Astrocyte of the cerebellum (primary cell): ENCODE measurements around the gene OR8D4.
"Not testable (repeated sequence)": the region's sequence is repeated elsewhere in the genome, so short reads cannot be mapped to it uniquely, and the experiment has no call there.

Experiments used
- DNase-seq: peaks from one replicate; pipeline ENCODE4 v3.0.0-alpha.2; 2011; ENCODE audit warnings: low read depth
- H3K4me3 ChIP-seq: 2 replicates; pipeline ENCODE4 v1.5.1; 2011; ENCODE audit warnings: mild to moderate bottlenecking, low read depth, low read length, moderate library complexity
- CTCF ChIP-seq: IDR thresholded peaks from 2 replicates; pipeline ENCODE4 v1.5.1; 2012; ENCODE audit warnings: low read length, low read depth, moderate library complexity, mild to moderate bottlenecking; ENCODE audit errors: missing control alignments
- in situ Hi-C: cut with HindIII; loops from 2 replicates; pipeline ENCODE4 v1.10.0; 2017; ENCODE audit warnings: low sequenced_read_pairs

Gene OR8D4

GRCh38 chr11:123901867-123902266 is at the start of gene OR8D4:
Gene OR8D4 (plus strand): TSS chr11:123902167. CDS start chr11:123906432, 4,265 bp downstream.
- DNase-seq, result no peak
- no peak within 1 kb of the TSS for H3K4me3 ChIP-seq
- no peak for TF ChIP-seq CTCF
- in situ Hi-C loops, result no loop called here

- no peak for DNase-seq
- TF ChIP-seq CTCF, result no peak
- in situ Hi-C loops, result no loop called here
- H3K4me3 ChIP-seq, result no peak overlapping the region
Observed at GRCh38 chr11:123852321-123852720, 49.6 kb upstream of the OR8D4 start.

GRCh38 chr11:123853038-123853437 is 48.9 kb upstream of the OR8D4 start:
- in situ Hi-C loops, result no loop called here
- no peak overlapping the region for H3K4me3 ChIP-seq
- no peak for TF ChIP-seq CTCF
- no peak for DNase-seq

GRCh38 chr11:123856444-123856843 is 45.5 kb upstream of the OR8D4 start:
- DNase-seq, result no peak
- no peak for TF ChIP-seq CTCF
- in situ Hi-C loops, result no loop called here
- no peak overlapping the region for H3K4me3 ChIP-seq

GRCh38 chr11:123859731-123860130 is 42.2 kb upstream of the OR8D4 start:
- no peak overlapping the region for H3K4me3 ChIP-seq
- TF ChIP-seq CTCF, result no peak
- in situ Hi-C loops, result no loop called here
- no peak for DNase-seq

- DNase-seq, H3K4me3 ChIP-seq, in situ Hi-C loops: not testable (repeated sequence)
Observed at GRCh38 chr11:123865293-123865692, 36.7 kb upstream of the OR8D4 start.

- DNase-seq, in situ Hi-C loops, H3K4me3 ChIP-seq: not testable (repeated sequence)
Observed at GRCh38 chr11:123867795-123868194, 34.2 kb upstream of the OR8D4 start.

GRCh38 chr11:123880912-123881311 is 21.1 kb upstream of the OR8D4 start:
- in situ Hi-C loops, result no loop called here
- TF ChIP-seq CTCF, result no peak
- no peak for DNase-seq
- no peak overlapping the region for H3K4me3 ChIP-seq
